GM18858 (cell line): ENCODE measurements around the gene VLDLR.
"Not testable (repeated sequence)": the region's sequence is repeated elsewhere in the genome, so short reads cannot be mapped to it uniquely, and the experiment has no call there.

ENCODE experiments used
- ATAC-seq: cut with Tn5 transposase; IDR thresholded peaks from one replicate; pipeline ENCODE4 v1.9.1; 2021; ENCODE audit not compliant: unreplicated experiment

Gene VLDLR

GRCh38 chr9:2707256-2707655, 85.7 kb downstream of the VLDLR start:
- ATAC-seq: not testable (repeated sequence)
